Measurements from ENCODE around the gene LCP1.

- TF ChIP-seq CTCF (IDR thresholded peaks at IDR 0.05) (no peak), POLR2A (IDR thresholded peaks at IDR 0.05) (no peak)
These were observed 1.3 kb upstream of the LCP1 start for GRCh38 chr13:46183018-46183946.

Data from uterus (tissue), 2 donors.